K562 (cell line): ENCODE data around the gene RSF1. TPM values are rescaled to one million over a fixed set of nuclear protein-coding genes. Genes with fewer than 3 reads are reported as not detected.

ENCODE experiments used
- CBX1 ChIP-seq: sonication (generic); IDR thresholded peaks from 2 replicates; pipeline ENCODE4 v1.6.1; 2016; ENCODE audit warnings: antibody characterized with exemption, low read depth, mild to moderate bottlenecking
- NCOA6 ChIP-seq: fragments of 450-650 bp; IDR thresholded peaks from 2 replicates; pipeline ENCODE4 v1.6.1; 2017; ENCODE audit warnings: mild to moderate bottlenecking
- NFIC ChIP-seq: fragments of 450-650 bp; IDR thresholded peaks from 2 replicates; pipeline ENCODE4 v1.6.1; 2017; ENCODE audit warnings: mild to moderate bottlenecking, inconsistent platforms
- NR2C2 ChIP-seq, 2 experiments: fragments of 200-800 bp in 1 of 2; sonication (Bioruptor generic) in 1 of 2; sonication (generic) in 1 of 2; formaldehyde crosslinking in 1 of 2; IDR thresholded peaks; 2 replicates each; pipeline versions ENCODE4 v1.6.1 to v1.8.0; 2016 to 2022; ENCODE audit warnings: mild to moderate bottlenecking in 1 of 2, missing compliant biosample characterization in 1 of 2, missing genetic modification characterization in 1 of 2, missing genetic modification reagents in 1 of 2
- PHF8 ChIP-seq: fragments of 200-600 bp; sonication (generic); IDR thresholded peaks from 2 replicates; pipeline ENCODE4 v1.6.1; 2012; ENCODE audit warnings: mixed run types, mild to moderate bottlenecking, inconsistent platforms, low read length, moderate library complexity, borderline replicate concordance
- SMARCE1 ChIP-seq: fragments of 450-650 bp; IDR thresholded peaks from 2 replicates; pipeline ENCODE4 v1.7.1; 2016; ENCODE audit warnings: mild to moderate bottlenecking
- YBX1 ChIP-seq: fragments of 450-650 bp; IDR thresholded peaks from 2 replicates; pipeline ENCODE4 v1.7.1; 2016; ENCODE audit warnings: mild to moderate bottlenecking
- ZNF384 ChIP-seq: IDR thresholded peaks from 2 replicates; pipeline ENCODE4 v1.6.1; 2012; ENCODE audit warnings: low read depth, low read length, improper control_type of control experiment
- ZNF583 ChIP-seq: fragments of 250-450 bp; sonication (Bioruptor Pico); IDR thresholded peaks from 2 replicates; pipeline ENCODE4 v1.4.0; 2020
- polyA plus RNA-seq, 8 experiments: library from polyadenylated mRNA; depleted of rRNA in 4 of 8; stranded (reverse) in 5 of 8; unstranded in 3 of 8; fragments of >200 nt; fragmentation: Nextera tagmentation in 2 of 8; fragmentation: Illumina TruSeq in 1 of 8; extraction: Ambion mirVana in 2 of 8; extraction: Trizol in 1 of 8; gene quantifications; 2 replicates each; pipeline versions ENCODE4 v1.2.1 to v1.2.3, GENCODE V29; 2011 to 2014; ENCODE audit warnings: inconsistent platforms in 1 of 8, missing spikeins in 1 of 8
- total RNA-seq, 7 experiments: library from RNA; depleted of rRNA in 6 of 7; stranded (reverse); fragments of >200 nt in 6 of 7; fragmentation: Illumina TruSeq in 2 of 7; extraction: Trizol in 2 of 7; gene quantifications; 2 replicates each; pipeline versions ENCODE4 v1.2.1 to v1.2.3, GENCODE V29; 2011 to 2021; ENCODE audit warnings: low replicate concordance in 1 of 7
- TF ChIP-seq, protein P1 (sequence below): IDR thresholded peaks from 3 replicates; pipeline ENCODE4 v1.6.1; 2011; ENCODE audit warnings: borderline replicate concordance, mild to moderate bottlenecking; ENCODE audit not compliant: insufficient read length, insufficient read depth
- TF ChIP-seq, protein P2 (sequence below): sonication (generic); IDR thresholded peaks from 2 replicates; pipeline ENCODE4 v1.6.1; 2016
- TF ChIP-seq, protein P3 (sequence below): fragments of 250-450 bp; sonication (Bioruptor Pico); IDR thresholded peaks from 2 replicates; pipeline ENCODE4 v1.6.1; 2021; ENCODE audit warnings: mild to moderate bottlenecking
- TF ChIP-seq, protein P4 (sequence below), 2 experiments: IDR thresholded peaks; 2 replicates each; pipeline ENCODE4 v1.6.1; 2011; ENCODE audit warnings: borderline replicate concordance in 1 of 2, control low read depth in 1 of 2, low read depth in 1 of 2, low read length in 1 of 2, mild to moderate bottlenecking in 1 of 2, mixed read lengths in 1 of 2, moderate library complexity in 1 of 2; ENCODE audit not compliant: insufficient read depth in 1 of 2, insufficient read length in 1 of 2, poor library complexity in 1 of 2, severe bottlenecking in 1 of 2; ENCODE audit errors: extremely low read depth in 1 of 2
- TF ChIP-seq, protein P5 (sequence below): IDR thresholded peaks from 2 replicates; pipeline ENCODE4 v1.6.1; 2011; ENCODE audit warnings: borderline replicate concordance, low read depth, mild to moderate bottlenecking, moderate library complexity, low read length; ENCODE audit not compliant: insufficient read depth, poor library complexity, severe bottlenecking
- TF ChIP-seq, protein P6 (sequence below), 2 experiments: fragments of 200-800 bp in 1 of 2; sonication (Bioruptor generic) in 1 of 2; sonication (generic) in 1 of 2; formaldehyde crosslinking in 1 of 2; IDR thresholded peaks in 1 of 2; conservative IDR thresholded peaks in 1 of 2; 2 replicates each; pipeline versions ENCODE4 v1.5.0 to v1.6.1; 2016 to 2020; ENCODE audit warnings: missing compliant biosample characterization in 1 of 2, missing genetic modification characterization in 1 of 2, missing genetic modification reagents in 1 of 2

RSF1 gene
- total and polyA plus RNA-seq, 9 of the 15 experiments (the other 6 are each of a cell fraction or from before 2014, with no cell fraction given) = 9.7 to 63.6 (median 42.8) TPM

DNA sequence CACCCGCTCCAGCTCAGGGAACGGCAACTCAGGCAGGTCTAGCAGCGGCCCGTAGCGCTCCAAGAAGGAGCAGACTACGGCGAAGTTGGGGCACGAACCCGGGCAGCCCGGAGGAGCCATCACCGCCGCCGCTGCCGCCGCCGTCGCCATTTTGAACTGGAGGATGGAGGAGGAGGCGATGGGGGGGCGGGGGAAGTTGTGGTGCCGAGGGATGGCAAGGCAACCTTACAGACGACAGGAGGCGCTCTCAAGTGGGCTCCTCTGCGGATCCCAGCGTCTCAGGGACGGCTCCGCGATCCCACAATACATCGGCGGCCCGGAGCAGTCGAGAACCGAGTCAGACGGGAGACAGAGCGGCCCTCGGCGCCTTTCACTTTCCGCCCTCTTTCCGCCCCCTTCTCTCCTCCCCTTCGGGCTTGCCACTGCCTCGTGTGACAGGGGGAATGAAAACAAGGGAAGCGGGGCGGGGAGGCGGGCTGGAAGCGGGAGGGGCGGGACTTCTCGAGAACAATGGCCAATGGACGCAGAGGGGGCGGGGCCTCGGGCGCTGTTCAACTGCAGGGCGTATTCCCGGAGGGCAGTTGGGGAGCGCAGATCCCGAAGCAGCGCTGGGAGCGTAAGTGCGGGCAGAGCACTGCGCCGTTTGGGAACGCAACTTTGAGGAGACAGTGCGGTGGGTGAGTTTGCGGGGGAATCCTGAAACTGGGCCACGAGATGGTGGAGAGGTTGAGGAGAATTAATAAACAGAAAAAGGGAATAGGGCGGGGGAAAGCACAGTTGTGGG is at the start of gene RSF1, which contains the start of gene AAMDC (continued):
- TF ChIP-seq ZNF583 (no peak), CBX1 (peak; percentile 17; the same call in 1 of the 2 replicates), ZNF384 (peak; percentile 29), NFIC (no peak), NCOA6 (no peak), PHF8 (peak; percentile 74; the same call in 1 of the 2 replicates), YBX1 (no peak), SMARCE1 (peak; percentile 45; the same call in 1 of the 2 replicates), NR2C2 (CRISPR knock-in tag; IDR thresholded peaks at IDR 0.05) (peak; percentile 72; the same call in 1 of the 2 replicates), NR2C2 (tag; IDR thresholded peaks at IDR 0.05) (peak; percentile 70; the same call in 1 of the 2 replicates)
- TF ChIP-seq, protein P1, sequence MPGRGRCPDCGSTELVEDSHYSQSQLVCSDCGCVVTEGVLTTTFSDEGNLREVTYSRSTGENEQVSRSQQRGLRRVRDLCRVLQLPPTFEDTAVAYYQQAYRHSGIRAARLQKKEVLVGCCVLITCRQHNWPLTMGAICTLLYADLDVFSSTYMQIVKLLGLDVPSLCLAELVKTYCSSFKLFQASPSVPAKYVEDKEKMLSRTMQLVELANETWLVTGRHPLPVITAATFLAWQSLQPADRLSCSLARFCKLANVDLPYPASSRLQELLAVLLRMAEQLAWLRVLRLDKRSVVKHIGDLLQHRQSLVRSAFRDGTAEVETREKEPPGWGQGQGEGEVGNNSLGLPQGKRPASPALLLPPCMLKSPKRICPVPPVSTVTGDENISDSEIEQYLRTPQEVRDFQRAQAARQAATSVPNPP = no peak
- TF ChIP-seq, protein P2, sequence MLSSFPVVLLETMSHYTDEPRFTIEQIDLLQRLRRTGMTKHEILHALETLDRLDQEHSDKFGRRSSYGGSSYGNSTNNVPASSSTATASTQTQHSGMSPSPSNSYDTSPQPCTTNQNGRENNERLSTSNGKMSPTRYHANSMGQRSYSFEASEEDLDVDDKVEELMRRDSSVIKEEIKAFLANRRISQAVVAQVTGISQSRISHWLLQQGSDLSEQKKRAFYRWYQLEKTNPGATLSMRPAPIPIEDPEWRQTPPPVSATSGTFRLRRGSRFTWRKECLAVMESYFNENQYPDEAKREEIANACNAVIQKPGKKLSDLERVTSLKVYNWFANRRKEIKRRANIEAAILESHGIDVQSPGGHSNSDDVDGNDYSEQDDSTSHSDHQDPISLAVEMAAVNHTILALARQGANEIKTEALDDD = no peak
- TF ChIP-seq, protein P3, sequence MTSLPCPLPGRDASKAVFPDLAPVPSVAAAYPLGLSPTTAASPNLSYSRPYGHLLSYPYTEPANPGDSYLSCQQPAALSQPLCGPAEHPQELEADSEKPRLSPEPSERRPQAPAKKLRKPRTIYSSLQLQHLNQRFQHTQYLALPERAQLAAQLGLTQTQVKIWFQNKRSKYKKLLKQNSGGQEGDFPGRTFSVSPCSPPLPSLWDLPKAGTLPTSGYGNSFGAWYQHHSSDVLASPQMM (CRISPR knock-in tag) = no peak
- TF ChIP-seq, protein P4, sequence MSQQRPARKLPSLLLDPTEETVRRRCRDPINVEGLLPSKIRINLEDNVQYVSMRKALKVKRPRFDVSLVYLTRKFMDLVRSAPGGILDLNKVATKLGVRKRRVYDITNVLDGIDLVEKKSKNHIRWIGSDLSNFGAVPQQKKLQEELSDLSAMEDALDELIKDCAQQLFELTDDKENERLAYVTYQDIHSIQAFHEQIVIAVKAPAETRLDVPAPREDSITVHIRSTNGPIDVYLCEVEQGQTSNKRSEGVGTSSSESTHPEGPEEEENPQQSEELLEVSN (IDR thresholded peaks at IDR 0.05; ENCODE audit: borderline replicate concordance in 1 of 2, extremely low read depth in 1 of 2, insufficient read depth in 1 of 2, insufficient read length in 1 of 2, low read depth in 1 of 2, low read length in 1 of 2, poor library complexity in 1 of 2, severe bottlenecking in 1 of 2) = peak in 1 of 2 experiments; percentile 61
- TF ChIP-seq, protein P5, sequence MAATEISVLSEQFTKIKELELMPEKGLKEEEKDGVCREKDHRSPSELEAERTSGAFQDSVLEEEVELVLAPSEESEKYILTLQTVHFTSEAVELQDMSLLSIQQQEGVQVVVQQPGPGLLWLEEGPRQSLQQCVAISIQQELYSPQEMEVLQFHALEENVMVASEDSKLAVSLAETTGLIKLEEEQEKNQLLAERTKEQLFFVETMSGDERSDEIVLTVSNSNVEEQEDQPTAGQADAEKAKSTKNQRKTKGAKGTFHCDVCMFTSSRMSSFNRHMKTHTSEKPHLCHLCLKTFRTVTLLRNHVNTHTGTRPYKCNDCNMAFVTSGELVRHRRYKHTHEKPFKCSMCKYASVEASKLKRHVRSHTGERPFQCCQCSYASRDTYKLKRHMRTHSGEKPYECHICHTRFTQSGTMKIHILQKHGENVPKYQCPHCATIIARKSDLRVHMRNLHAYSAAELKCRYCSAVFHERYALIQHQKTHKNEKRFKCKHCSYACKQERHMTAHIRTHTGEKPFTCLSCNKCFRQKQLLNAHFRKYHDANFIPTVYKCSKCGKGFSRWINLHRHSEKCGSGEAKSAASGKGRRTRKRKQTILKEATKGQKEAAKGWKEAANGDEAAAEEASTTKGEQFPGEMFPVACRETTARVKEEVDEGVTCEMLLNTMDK = peak; percentile 32
- TF ChIP-seq, protein P6, sequence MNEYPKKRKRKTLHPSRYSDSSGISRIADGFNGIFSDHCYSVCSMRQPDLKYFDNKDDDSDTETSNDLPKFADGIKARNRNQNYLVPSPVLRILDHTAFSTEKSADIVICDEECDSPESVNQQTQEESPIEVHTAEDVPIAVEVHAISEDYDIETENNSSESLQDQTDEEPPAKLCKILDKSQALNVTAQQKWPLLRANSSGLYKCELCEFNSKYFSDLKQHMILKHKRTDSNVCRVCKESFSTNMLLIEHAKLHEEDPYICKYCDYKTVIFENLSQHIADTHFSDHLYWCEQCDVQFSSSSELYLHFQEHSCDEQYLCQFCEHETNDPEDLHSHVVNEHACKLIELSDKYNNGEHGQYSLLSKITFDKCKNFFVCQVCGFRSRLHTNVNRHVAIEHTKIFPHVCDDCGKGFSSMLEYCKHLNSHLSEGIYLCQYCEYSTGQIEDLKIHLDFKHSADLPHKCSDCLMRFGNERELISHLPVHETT (CRISPR knock-in tag; conservative IDR thresholded peaks at IDR 0.05 in 1 of 2, IDR thresholded peaks at IDR 0.05 in 1 of 2) = peak in 1 of 2 experiments; percentile 84; a peak in 1 of 4 replicates
